ENCODE data around the gene C2orf68. TPM values are rescaled to one million over a fixed set of nuclear protein-coding genes. Genes with fewer than 3 reads are reported as not detected.

The C2orf68 gene
- total RNA-seq, 2 donors from 2014 or later: 9.9 to 14.5 TPM

GRCh38 chr2:85611217-85611704 is 605 bp downstream of the C2orf68 start:
- Histone ChIP-seq H3K4me1 (peaks cover 37% of the 10 kb centered on the region), H3K27ac (peak overlapping the region; percentile 76 to 86 (median 81)), H3K9me3 (no peaks in the 10 kb centered on the region), H3K36me3 (replicated peaks in 1 of 2; ENCODE audit: insufficient read depth in 1 of 2, low read depth in 2 of 2) (peaks cover 0 to 8% of the 10 kb centered on the region in 2 donors), H3K4me3 (peak overlapping the region; percentile 33 to 59), H3K27me3 (no peaks in the 10 kb centered on the region)
- no peak for ATAC-seq
- DNase-seq: no peak
- intact Hi-C loops (cut with DNase I): no loop called here
- WGBS, 2 donors: 3 to 8% methylated on average over 9 to 24 of the region's 24 CpGs
- TF ChIP-seq CTCF (IDR thresholded peaks at IDR 0.05): no peak
- no peak for TF ChIP-seq POLR2A (IDR thresholded peaks at IDR 0.05)

- peaks cover 58% of the 10 kb centered on the region for H3K4me1 ChIP-seq
- H3K27me3 ChIP-seq: no peaks in the 10 kb centered on the region
- no peak for ATAC-seq
- peaks cover 0 to 8% of the 10 kb centered on the region in 2 donors for H3K36me3 ChIP-seq (replicated peaks in 1 of 2; ENCODE audit: insufficient read depth in 1 of 2, low read depth in 2 of 2)
- WGBS, 2 donors: 68 to 69% methylated on average over 8 to 9 of the region's 9 CpGs
- no peaks in the 10 kb centered on the region for H3K9me3 ChIP-seq
- DNase-seq: no peak
- TF ChIP-seq CTCF (IDR thresholded peaks at IDR 0.05): no peak
- no peak for TF ChIP-seq POLR2A (IDR thresholded peaks at IDR 0.05)
- H3K27ac ChIP-seq: peak overlapping the region in 1 of 4 donors; percentile 18
- intact Hi-C loops (cut with DNase I): loop anchor here (10.0 kb wide), 1 partner anchor 53 kb away; no protein-coding TSS in a partner anchor
- no peak overlapping the region for H3K4me3 ChIP-seq
Measured at GRCh38 chr2:85607268-85608215, 4.3 kb downstream of the C2orf68 start.

- peak overlapping the region in 1 of 4 donors; percentile 68 for H3K27ac ChIP-seq
- WGBS, 2 donors: 56 to 68% methylated on average over 7 of the region's 7 CpGs
Measured at GRCh38 chr2:85606116-85606455, 5.8 kb downstream of the C2orf68 start.

GRCh38 chr2:85605406-85606115 is 6.3 kb downstream of the C2orf68 start:
- 39 to 40% methylated on average over 4 of the region's 4 CpGs for WGBS, 2 donors
- DNase-seq: no peak
- no peaks in the 10 kb centered on the region for H3K9me3 ChIP-seq
- no peaks in the 10 kb centered on the region for H3K27me3 ChIP-seq
- TF ChIP-seq POLR2A (IDR thresholded peaks at IDR 0.05) (no peak), CTCF (IDR thresholded peaks at IDR 0.05) (no peak)
- ATAC-seq: no peak
- H3K4me1 ChIP-seq: peaks cover 59% of the 10 kb centered on the region
- no peak overlapping the region for H3K4me3 ChIP-seq
- H3K27ac ChIP-seq: peak overlapping the region in 3 of 4 donors; percentile 15 to 68 (median 35)
- intact Hi-C loops (cut with DNase I): loop anchor here (10.0 kb wide), 1 partner anchor 51 kb away; no protein-coding TSS in a partner anchor
- peaks cover 0 to 8% of the 10 kb centered on the region in 2 donors for H3K36me3 ChIP-seq (replicated peaks in 1 of 2; ENCODE audit: insufficient read depth in 1 of 2, low read depth in 2 of 2)

More at GRCh38 chr2:85606116-85606455, 5.8 kb downstream of the C2orf68 start:
- intact Hi-C loops (cut with DNase I): loop anchor here (10.0 kb wide), 1 partner anchor 51 kb away; no protein-coding TSS in a partner anchor
- Histone ChIP-seq H3K9me3 (no peaks in the 10 kb centered on the region), H3K27me3 (no peaks in the 10 kb centered on the region), H3K4me3 (no peak overlapping the region), H3K36me3 (replicated peaks in 1 of 2; ENCODE audit: insufficient read depth in 1 of 2, low read depth in 2 of 2) (peaks cover 0 to 8% of the 10 kb centered on the region in 2 donors), H3K4me1 (peaks cover 59% of the 10 kb centered on the region)
- TF ChIP-seq POLR2A (IDR thresholded peaks at IDR 0.05): no peak
- no peak for TF ChIP-seq CTCF (IDR thresholded peaks at IDR 0.05)
- ATAC-seq: no peak
- no peak for DNase-seq
